GM12892 (cell line): ENCODE data around the gene RRBP1.

Source experiments
- POLR2A ChIP-seq: IDR thresholded peaks from 2 replicates; pipeline ENCODE4 v1.6.1; 2011; ENCODE audit warnings: low read depth, low read length, control low read depth
- POLR2AphosphoS5 ChIP-seq: IDR thresholded peaks from 2 replicates; pipeline ENCODE4 v1.6.1; 2011; ENCODE audit warnings: low read depth, low read length, control low read depth
- TAF1 ChIP-seq: IDR thresholded peaks from 2 replicates; pipeline ENCODE4 v1.6.1; 2011; ENCODE audit warnings: low read depth, mild to moderate bottlenecking, control low read depth, low read length, borderline replicate concordance

- TF ChIP-seq POLR2AphosphoS5 (no peak), POLR2A (no peak), TAF1 (no peak)
Measured at GRCh38 chr20:17633221-17633849, 48.7 kb downstream of the RRBP1 start.
